Gastroesophageal sphincter (tissue), 3 donors: ENCODE results near the gene FAHD2A.

Source experiments
- EP300 ChIP-seq: sonication (generic); formaldehyde crosslinking; IDR thresholded peaks from one replicate; pipeline ENCODE4 v1.6.1; 2017; ENCODE audit warnings: antibody characterized with exemption, mild to moderate bottlenecking
- POLR2A ChIP-seq, 2 donors: fragments of 450-650 bp; IDR thresholded peaks; one replicate each; pipeline ENCODE4 v1.6.1; 2017; ENCODE audit warnings: antibody characterized with exemption in 2 of 2, mild to moderate bottlenecking in 2 of 2, moderate library complexity in 1 of 2
- TF ChIP-seq, protein P1 (sequence below), 4 experiments: fragments of 200-600 bp in 2 of 4; fragments of 450-650 bp in 2 of 4; sonication (generic) in 1 of 4; IDR thresholded peaks; one replicate each; pipeline ENCODE4 v1.5.1; 2017 to 2019; ENCODE audit warnings: antibody characterized with exemption in 4 of 4, mild to moderate bottlenecking in 2 of 4, moderate library complexity in 2 of 4

DNA sequence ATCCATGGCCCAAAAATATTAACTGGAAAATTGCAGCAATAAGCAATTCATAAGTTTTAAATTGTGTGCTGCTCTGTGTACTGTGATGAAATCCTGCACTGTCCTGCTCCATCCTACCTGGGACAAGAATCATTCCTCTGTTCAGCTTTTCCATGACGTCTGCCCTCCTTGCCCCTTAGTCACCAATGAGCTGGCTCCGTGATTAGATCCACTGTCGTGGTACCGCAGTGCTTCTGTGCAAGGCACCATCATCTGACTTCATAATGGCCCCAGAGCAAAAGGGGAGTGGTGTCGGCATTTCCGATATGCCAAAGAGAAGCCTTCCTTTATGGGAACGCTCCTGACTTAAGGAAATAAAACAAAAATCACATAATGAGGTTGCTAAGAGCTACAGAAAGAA lies 3.4 kb upstream of the FAHD2A start:
- TF ChIP-seq POLR2A (IDR thresholded peaks at IDR 0.05): no peak
- TF ChIP-seq, protein P1, sequence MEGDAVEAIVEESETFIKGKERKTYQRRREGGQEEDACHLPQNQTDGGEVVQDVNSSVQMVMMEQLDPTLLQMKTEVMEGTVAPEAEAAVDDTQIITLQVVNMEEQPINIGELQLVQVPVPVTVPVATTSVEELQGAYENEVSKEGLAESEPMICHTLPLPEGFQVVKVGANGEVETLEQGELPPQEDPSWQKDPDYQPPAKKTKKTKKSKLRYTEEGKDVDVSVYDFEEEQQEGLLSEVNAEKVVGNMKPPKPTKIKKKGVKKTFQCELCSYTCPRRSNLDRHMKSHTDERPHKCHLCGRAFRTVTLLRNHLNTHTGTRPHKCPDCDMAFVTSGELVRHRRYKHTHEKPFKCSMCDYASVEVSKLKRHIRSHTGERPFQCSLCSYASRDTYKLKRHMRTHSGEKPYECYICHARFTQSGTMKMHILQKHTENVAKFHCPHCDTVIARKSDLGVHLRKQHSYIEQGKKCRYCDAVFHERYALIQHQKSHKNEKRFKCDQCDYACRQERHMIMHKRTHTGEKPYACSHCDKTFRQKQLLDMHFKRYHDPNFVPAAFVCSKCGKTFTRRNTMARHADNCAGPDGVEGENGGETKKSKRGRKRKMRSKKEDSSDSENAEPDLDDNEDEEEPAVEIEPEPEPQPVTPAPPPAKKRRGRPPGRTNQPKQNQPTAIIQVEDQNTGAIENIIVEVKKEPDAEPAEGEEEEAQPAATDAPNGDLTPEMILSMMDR (IDR thresholded peaks at IDR 0.05): no peak
- no peak for TF ChIP-seq EP300
